HEK293 (cell line): ENCODE results near the gene ST6GAL1.

Source experiments
- CTCF ChIP-seq: fragments of 450-650 bp; formaldehyde crosslinking; IDR thresholded peaks from 2 replicates; pipeline ENCODE4 v1.5.1; 2016; ENCODE audit warnings: missing biosample characterization, missing genetic modification characterization
- GLIS1 ChIP-seq: fragments of 450-650 bp; formaldehyde crosslinking; IDR thresholded peaks from 2 replicates; pipeline ENCODE4 v1.5.1; 2016; ENCODE audit warnings: missing biosample characterization, missing genetic modification characterization
- MEIS1 ChIP-seq: sonication (generic); formaldehyde crosslinking; IDR thresholded peaks from 2 replicates; pipeline ENCODE4 v1.8.1; 2022; ENCODE audit warnings: missing genetic modification reagents, mild to moderate bottlenecking, borderline replicate concordance
- MYNN ChIP-seq: fragments of 450-650 bp; formaldehyde crosslinking; IDR thresholded peaks from 2 replicates; pipeline ENCODE4 v1.5.1; 2016; ENCODE audit warnings: missing biosample characterization, missing genetic modification characterization, borderline replicate concordance
- YY1 ChIP-seq: fragments of 450-650 bp; formaldehyde crosslinking; IDR thresholded peaks from 2 replicates; pipeline ENCODE4 v1.5.1; 2018; ENCODE audit warnings: missing biosample characterization, missing genetic modification characterization
- ZBTB26 ChIP-seq: fragments of 450-650 bp; formaldehyde crosslinking; optimal IDR thresholded peaks from 2 replicates; pipeline ENCODE3; 2016; ENCODE audit warnings: missing biosample characterization, mild to moderate bottlenecking, missing genetic modification characterization
- ZBTB48 ChIP-seq: fragments of 450-650 bp; formaldehyde crosslinking; IDR thresholded peaks from 2 replicates; pipeline ENCODE4 v1.5.1; 2016; ENCODE audit warnings: missing biosample characterization, missing genetic modification characterization
- ZNF114 ChIP-seq: fragments of 450-650 bp; formaldehyde crosslinking; IDR thresholded peaks from 2 replicates; pipeline ENCODE4 v1.5.0; 2017; ENCODE audit warnings: missing biosample characterization, missing genetic modification characterization
- ZNF707 ChIP-seq: fragments of 450-650 bp; formaldehyde crosslinking; IDR thresholded peaks from 2 replicates; pipeline ENCODE4 v1.5.1; 2016; ENCODE audit warnings: missing biosample characterization, missing genetic modification characterization
- ZNF776 ChIP-seq: fragments of 450-650 bp; formaldehyde crosslinking; IDR thresholded peaks from 2 replicates; pipeline ENCODE4 v1.5.0; 2017; ENCODE audit warnings: missing biosample characterization, missing genetic modification characterization, borderline replicate concordance
- ZNF830 ChIP-seq: fragments of 450-650 bp; IDR thresholded peaks from 2 replicates; pipeline ENCODE4 v1.5.0; 2018; ENCODE audit warnings: missing biosample characterization, missing genetic modification characterization, low read depth, mild to moderate bottlenecking, moderate library complexity

DNA sequence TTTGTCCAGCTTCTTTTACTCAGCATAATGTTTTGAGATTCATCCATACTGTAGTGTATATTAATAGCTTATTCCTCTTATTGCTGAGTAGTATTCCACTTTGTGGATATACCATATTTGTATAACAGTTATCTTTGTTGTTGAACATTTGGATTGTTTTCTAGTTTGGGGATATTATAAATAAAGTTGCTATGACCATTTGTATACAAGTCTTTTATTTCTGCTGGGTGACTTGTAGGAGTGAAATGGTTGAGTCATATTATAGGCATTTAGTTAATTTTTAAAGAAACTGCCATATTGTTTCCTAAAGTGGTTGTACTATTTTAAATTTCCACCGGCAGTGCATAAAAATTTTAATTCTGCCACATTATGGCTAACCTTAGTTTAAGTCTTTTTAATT lies 155.6 kb downstream of the ST6GAL1 start:
- TF ChIP-seq MEIS1 (CRISPR knock-in tag) (no peak), ZNF830 (tag by site-specific recombination) (no peak), MYNN (no peak), GLIS1 (no peak), ZNF776 (no peak), CTCF (tag by site-specific recombination) (no peak), ZBTB48 (no peak), YY1 (tag by site-specific recombination) (no peak), ZNF707 (tag by site-specific recombination) (no peak), ZBTB26 (tag by site-specific recombination) (no peak), ZNF114 (tag by site-specific recombination) (no peak)
